SK-N-SH (cell line): ENCODE data around the gene PBX3.

ENCODE experiments used
- CTCF ChIP-seq: fragments of 200-600 bp; sonication (generic); IDR thresholded peaks from 2 replicates; pipeline ENCODE4 v1.6.1; 2017; ENCODE audit warnings: antibody characterized with exemption, mild to moderate bottlenecking, moderate library complexity
- ELF1 ChIP-seq: IDR thresholded peaks from 2 replicates; pipeline ENCODE4 v1.4.0; 2012
- EP300 ChIP-seq, 2 experiments: IDR thresholded peaks; 2 replicates each; pipeline versions ENCODE4 v1.4.0 to v1.6.1; 2012; ENCODE audit warnings: borderline replicate concordance in 1 of 2, low read depth in 1 of 2, low read length in 1 of 2
- EZH2phosphoT487 ChIP-seq: fragments of 200-600 bp; sonication (generic); IDR thresholded peaks from 2 replicates; pipeline ENCODE4 v1.6.1; 2017; ENCODE audit warnings: low read depth, mixed run types, mild to moderate bottlenecking, antibody characterized with exemption, moderate library complexity, borderline replicate concordance
- FOSL2 ChIP-seq: IDR thresholded peaks from 2 replicates; pipeline ENCODE4 v1.4.0; 2012; ENCODE audit warnings: low read depth, mild to moderate bottlenecking, moderate library complexity, borderline replicate concordance
- MAX ChIP-seq: IDR thresholded peaks from 2 replicates; pipeline ENCODE4 v1.4.0; 2012; ENCODE audit warnings: low read depth
- NFIC ChIP-seq: IDR thresholded peaks from 2 replicates; pipeline ENCODE4 v1.4.0; 2012; ENCODE audit warnings: borderline replicate concordance
- PBX3 ChIP-seq: IDR thresholded peaks from 2 replicates; pipeline ENCODE4; 2012
- POLR2AphosphoS5 ChIP-seq: IDR thresholded peaks from 2 replicates; pipeline ENCODE4 v1.6.1; 2012; ENCODE audit warnings: low read depth, low read length
- RFX5 ChIP-seq: IDR thresholded peaks from 2 replicates; pipeline ENCODE4 v1.6.1; 2012; ENCODE audit warnings: mild to moderate bottlenecking, improper control_type of control experiment, low read length
- SMC3 ChIP-seq: IDR thresholded peaks from 2 replicates; pipeline ENCODE4 v1.6.1; 2012; ENCODE audit warnings: low read depth, low read length, improper control_type of control experiment
- TCF12 ChIP-seq: IDR thresholded peaks from 2 replicates; pipeline ENCODE4 v1.4.0; 2012

GRCh38 chr9:125743682-125744428 is 3.3 kb upstream of the PBX3 start:
- TF ChIP-seq TCF12 (no peak), CTCF (no peak), PBX3 (no peak), NFIC (no peak), MAX (no peak), EP300 (IDR thresholded peaks at IDR 0.05; ENCODE audit: borderline replicate concordance in 1 of 2, low read depth in 1 of 2, low read length in 1 of 2) (no peak), SMC3 (no peak), POLR2AphosphoS5 (no peak), RFX5 (no peak), EZH2phosphoT487 (no peak), ELF1 (no peak), FOSL2 (no peak)
